H1 (cell line): Measurements from ENCODE around the gene CADM2. TPM values are rescaled to one million over a fixed set of nuclear protein-coding genes. Genes with fewer than 3 reads are reported as not detected.
A peak's percentile ranks its signal among the peaks of the same experiment; 100 is the strongest.

Experiments used
- CTCF ChIA-PET: fragments of 300-600 bp; sonication (Branson Sonifier 250); formaldehyde crosslinking; loops from one replicate; lab custom pipeline; 2021; ENCODE audit not compliant: partially characterized antibody; lab: Charles Lee
- POLR2A ChIA-PET: fragments of 300-600 bp; sonication (Branson Sonifier 250); formaldehyde crosslinking; loops from one replicate; lab custom pipeline; 2021; ENCODE audit warnings: inconsistent platforms; ENCODE audit not compliant: partially characterized antibody; lab: Charles Lee
- DNase-seq, 2 experiments: peaks; one replicate each; pipeline versions ENCODE4 v3.0.0 to v3.0.0-alpha.2; 2010 to 2022; ENCODE audit warnings: low spot score in 2 of 2, low read depth in 1 of 2, mixed read lengths in 1 of 2
- FAIRE-seq: peaks from 2 replicates; lab custom pipeline; 2011; peaks lifted over from hg19 to GRCh38; lab: Jason Lieb, UNC
- H2AFZ ChIP-seq: 2 replicates; pipeline ENCODE4 v1.8.1; 2012; ENCODE audit warnings: low read length, inconsistent platforms
- H2AK5ac ChIP-seq: 2 replicates; pipeline ENCODE4 v1.6.1; 2013; ENCODE audit warnings: low read depth, low read length
- H2BK120ac ChIP-seq: replicated peaks from 2 replicates; pipeline ENCODE3; 2013; ENCODE audit warnings: low read depth, low read length, inconsistent platforms
- H2BK12ac ChIP-seq: 2 replicates; pipeline ENCODE4 v1.6.1; 2013; ENCODE audit warnings: low read depth, low read length
- H2BK15ac ChIP-seq: 2 replicates; pipeline ENCODE4 v1.6.1; 2013; ENCODE audit warnings: low read length
- H2BK20ac ChIP-seq: 2 replicates; pipeline ENCODE4 v1.6.1; 2013; ENCODE audit warnings: low read length
- H2BK5ac ChIP-seq: 2 replicates; pipeline ENCODE4 v1.6.1; 2013; ENCODE audit warnings: low read depth, low read length
- H3K14ac ChIP-seq: 2 replicates; pipeline ENCODE4 v1.6.1; 2013; ENCODE audit warnings: inconsistent platforms; ENCODE audit not compliant: insufficient read length
- H3K18ac ChIP-seq: 2 replicates; pipeline ENCODE4 v1.6.1; 2013; ENCODE audit warnings: low read length; ENCODE audit errors: extremely low read depth
- H3K23ac ChIP-seq: 2 replicates; pipeline ENCODE4 v1.6.1; 2013; ENCODE audit warnings: inconsistent platforms; ENCODE audit not compliant: insufficient read length
- H3K23me2 ChIP-seq: 2 replicates; pipeline ENCODE4 v1.6.1; 2013; ENCODE audit warnings: low read depth, low read length
- H3K27ac ChIP-seq: 2 replicates; pipeline ENCODE4 v1.6.1; 2011; ENCODE audit warnings: low read depth, low read length, inconsistent platforms
- H3K27me3 ChIP-seq, 4 experiments: replicated peaks in 1 of 4; 1 replicate in 1 of 4; 2 replicates in 3 of 4; pipeline versions ENCODE4 v1.6.1 to v1.8.1; 2011 to 2013; ENCODE audit warnings: low read length in 3 of 4, mild to moderate bottlenecking in 3 of 4, inconsistent platforms in 2 of 4, mixed read lengths in 2 of 4, moderate library complexity in 1 of 4; ENCODE audit not compliant: control insufficient read depth in 3 of 4, insufficient read depth in 3 of 4; ENCODE audit errors: extremely low read depth in 1 of 4
- H3K36me3 ChIP-seq, 4 experiments: 2 replicates each; pipeline versions ENCODE4 v1.6.1 to v1.8.1; 2011 to 2013; ENCODE audit warnings: mild to moderate bottlenecking in 4 of 4, low read length in 3 of 4, moderate library complexity in 2 of 4, control low read depth in 1 of 4, inconsistent platforms in 1 of 4; ENCODE audit not compliant: insufficient read depth in 4 of 4, control insufficient read depth in 2 of 4
- H3K4ac ChIP-seq: replicated peaks from 2 replicates; pipeline ENCODE3; 2013; ENCODE audit warnings: low read length, low read depth, mixed read lengths, inconsistent platforms; ENCODE audit not compliant: insufficient read length
- H3K4me1 ChIP-seq, 4 experiments: replicated peaks in 1 of 4; 1 replicate in 1 of 4; 2 replicates in 3 of 4; pipeline versions ENCODE4 v1.6.1 to v1.8.1; 2011 to 2013; ENCODE audit warnings: low read length in 3 of 4, inconsistent platforms in 2 of 4, mixed read lengths in 1 of 4; ENCODE audit not compliant: insufficient read depth in 4 of 4, control insufficient read depth in 3 of 4
- H3K4me2 ChIP-seq, 2 experiments: 2 replicates each; pipeline versions ENCODE4 v1.6.1 to v1.8.1; 2011 to 2013; ENCODE audit warnings: low read depth in 2 of 2, low read length in 2 of 2, control low read depth in 1 of 2, inconsistent platforms in 1 of 2, mild to moderate bottlenecking in 1 of 2; ENCODE audit not compliant: insufficient read depth in 1 of 2
- H3K4me3 ChIP-seq, 4 experiments: fragments of 200-600, 300-600 bp in 1 of 4; sonication (generic), shearing (Covaris generic), sonication (Bioruptor Twin) in 1 of 4; 2 replicates each; pipeline versions ENCODE4 v1.5.1 to v1.8.1; 2011 to 2016; ENCODE audit warnings: low read length in 4 of 4, low read depth in 3 of 4, control low read depth in 2 of 4, inconsistent platforms in 2 of 4, mild to moderate bottlenecking in 2 of 4, mixed read lengths in 1 of 4, moderate library complexity in 1 of 4; ENCODE audit not compliant: insufficient read depth in 2 of 4; ENCODE audit errors: extremely low read depth in 1 of 4
- H3K56ac ChIP-seq: replicated peaks from 2 replicates; pipeline ENCODE3; 2013; ENCODE audit warnings: low read depth, mild to moderate bottlenecking, mixed read lengths, low read length, inconsistent platforms; ENCODE audit not compliant: insufficient read length
- H3K79me1 ChIP-seq: 2 replicates; pipeline ENCODE4 v1.6.1; 2013; ENCODE audit warnings: low read depth, low read length, control low read depth
- H3K79me2 ChIP-seq, 2 experiments: 2 replicates each; pipeline versions ENCODE4 v1.6.1 to v1.8.1; 2012 to 2013; ENCODE audit warnings: low read length in 2 of 2, mild to moderate bottlenecking in 2 of 2, inconsistent platforms in 1 of 2; ENCODE audit not compliant: insufficient read depth in 2 of 2, control insufficient read depth in 1 of 2
- H3K9ac ChIP-seq, 4 experiments: replicated peaks in 1 of 4; 1 replicate in 1 of 4; 2 replicates in 3 of 4; pipeline versions ENCODE4 v1.6.1 to v1.8.1; 2011 to 2013; ENCODE audit warnings: low read depth in 3 of 4, low read length in 3 of 4, control low read depth in 2 of 4, mild to moderate bottlenecking in 2 of 4, moderate library complexity in 2 of 4, inconsistent platforms in 1 of 4; ENCODE audit errors: extremely low read depth in 1 of 4
- H3K9me3 ChIP-seq, 2 experiments: 2 replicates each; pipeline versions ENCODE4 v1.6.1 to v1.8.1; 2012 to 2013; ENCODE audit warnings: mild to moderate bottlenecking in 2 of 2, moderate library complexity in 2 of 2, control low read depth in 1 of 2, inconsistent platforms in 1 of 2, low read depth in 1 of 2, low read length in 1 of 2, mixed read lengths in 1 of 2; ENCODE audit not compliant: insufficient read depth in 2 of 2
- H4K20me1 ChIP-seq, 2 experiments: replicated peaks in 1 of 2; 2 replicates each; pipeline versions ENCODE3 to v1.8.1; 2011 to 2013; ENCODE audit warnings: inconsistent platforms in 2 of 2, low read length in 2 of 2, mild to moderate bottlenecking in 1 of 2; ENCODE audit not compliant: insufficient read depth in 2 of 2, control insufficient read depth in 1 of 2
- H4K5ac ChIP-seq: 2 replicates; pipeline ENCODE4 v1.6.1; 2013; ENCODE audit warnings: low read length, low read depth, mixed read lengths, inconsistent platforms; ENCODE audit not compliant: insufficient read length
- H4K8ac ChIP-seq: 2 replicates; pipeline ENCODE4 v1.8.0; 2013; ENCODE audit warnings: mild to moderate bottlenecking, moderate library complexity, low read length, inconsistent platforms; ENCODE audit not compliant: insufficient read depth; ENCODE audit errors: extremely low read depth
- H4K91ac ChIP-seq: replicated peaks from 2 replicates; pipeline ENCODE3; 2013; ENCODE audit warnings: low read length, mixed read lengths, inconsistent platforms; ENCODE audit not compliant: insufficient read length
- CTCF ChIP-seq, 3 experiments: IDR thresholded peaks; 1 replicate in 2 of 3; 2 replicates in 1 of 3; pipeline versions ENCODE4 v1.5.1 to v1.6.1; 2011; ENCODE audit warnings: low read length in 3 of 3, mild to moderate bottlenecking in 3 of 3, inconsistent platforms in 2 of 3, low read depth in 1 of 3, moderate library complexity in 1 of 3; ENCODE audit not compliant: insufficient read depth in 1 of 3; ENCODE audit errors: control extremely low read depth in 1 of 3
- RBBP5 ChIP-seq: IDR thresholded peaks from 2 replicates; pipeline ENCODE4 v1.7.1; 2012; ENCODE audit warnings: low read depth, mild to moderate bottlenecking, inconsistent platforms, low read length, moderate library complexity, borderline replicate concordance
- RNF2 ChIP-seq: fragments of 200-900, 300-1000 bp; sonication (generic); IDR thresholded peaks from 2 replicates; pipeline ENCODE4 v1.7.1; 2016; ENCODE audit warnings: borderline replicate concordance, low read depth, mild to moderate bottlenecking, antibody characterized with exemption, low read length; ENCODE audit not compliant: poor library complexity, severe bottlenecking; ENCODE audit errors: missing control alignments
- WGBS, 2 experiments: shearing (Covaris generic) in 1 of 2; methylation state at CpG; one replicate each; pipeline versions ENCODE4 v1.1.6 to v1.1.7; 2013 to 2015; ENCODE audit warnings: low lambda C conversion rate in 2 of 2, mixed read lengths in 2 of 2, inconsistent platforms in 1 of 2, low coverage in 1 of 2, missing lambda C conversion rate in 1 of 2; ENCODE audit not compliant: insufficient replicate concordance in 2 of 2, insufficient coverage in 1 of 2, insufficient read length in 1 of 2; ENCODE audit errors: extremely low coverage in 1 of 2, missing lambda C conversion rate in 1 of 2; 5-methylcytosine and 5-hydroxymethylcytosine counted together
- polyA plus RNA-seq, 7 experiments: library from polyadenylated mRNA; depleted of rRNA in 3 of 7; stranded (reverse) in 5 of 7; unstranded in 2 of 7; fragments of >200 nt in 5 of 7; fragments of 200-250 nt in 2 of 7; gene quantifications; 1 replicate in 5 of 7; 2 replicates in 1 of 7; 4 replicates in 1 of 7; pipeline versions ENCODE4 v1.2.1 to v1.2.3, GENCODE V29; 2011 to 2013; ENCODE audit warnings: missing spikeins in 2 of 7, mixed read lengths in 2 of 7
- total RNA-seq: library from RNA; stranded (reverse); fragmentation: NEBNext Ultra II Directional; extraction: Animal tissue kit (Norgen Biotek cat#: 25700); gene quantifications from 2 replicates; pipeline ENCODE4 v1.2.1, GENCODE V29; 2021

The CADM2 gene
- total and polyA plus RNA-seq, 2 of the 8 experiments (the other 6 are each of a cell fraction or from before 2014, with no cell fraction given), result 14.9 to 20.9 TPM

- no peak for FAIRE-seq
- Histone ChIP-seq H3K4me2 (no peak overlapping the region), H3K9ac (no peak overlapping the region), H3K79me2 (no peaks in the 10 kb centered on the region), H2BK12ac (no peak overlapping the region), H4K5ac (no peak overlapping the region), H3K23me2 (no peaks in the 10 kb centered on the region), H2BK120ac (no peak overlapping the region), H3K4ac (no peak overlapping the region), H2BK15ac (no peak overlapping the region), H3K36me3 (no peaks in the 10 kb centered on the region), H3K4me1 (no peaks in the 10 kb centered on the region), H2BK5ac (no peak overlapping the region), H4K20me1 (no peaks in the 10 kb centered on the region), H2BK20ac (no peak overlapping the region), H3K27me3 (no peaks in the 10 kb centered on the region), H3K23ac (no peak overlapping the region), H2AK5ac (no peak overlapping the region), H3K9me3 (no peaks in the 10 kb centered on the region), H3K14ac (no peak overlapping the region), H2AFZ (no peak overlapping the region), H3K56ac (no peak overlapping the region), H4K8ac (no peak overlapping the region), H3K27ac (no peak overlapping the region), H4K91ac (no peak overlapping the region), H3K4me3 (no peak overlapping the region), H3K18ac (no peak overlapping the region), H3K79me1 (no peaks in the 10 kb centered on the region)
- 90% methylated on average over 3 of the region's 3 CpGs; no CpG with 5 or more reads in 1 of the 2 experiments for WGBS, 2 experiments
- ChIA-PET POLR2A (no interaction called here), CTCF (interaction anchor here (1.2 kb wide), 2 partner anchors 20 to 345 kb away, joined by 4 read pairs; no protein-coding TSS in a partner anchor)
- TF ChIP-seq RBBP5 (no peak), RNF2 (no peak), CTCF (IDR thresholded peaks at IDR 0.05; ENCODE audit: control extremely low read depth in 1 of 3, insufficient read depth in 1 of 3, low read depth in 1 of 3, low read length in 3 of 3) (peak in 1 of 3 experiments; percentile 22; a peak in 2 of 4 replicates)
- no peak for DNase-seq
Measured at GRCh38 chr3:85304360-85304964, 345.7 kb downstream of the CADM2 start.
